ENCODE results near the gene MRPL12. TPM values are rescaled to one million over a fixed set of nuclear protein-coding genes. Genes with fewer than 3 reads are reported as not detected.

Gene MRPL12
- total and polyA plus RNA-seq, 2 of the 8 experiments (the other 6 are each of a cell fraction or from before 2014, with no cell fraction given): 120 to 141 TPM

- TF ChIP-seq TAF1 (IDR thresholded peaks at IDR 0.05; ENCODE audit: low read depth, low read length): no peak
- TF ChIP-seq NRF1 (IDR thresholded peaks at IDR 0.05; ENCODE audit: low read depth, low read length): no peak
- no peak for TF ChIP-seq BCL11A (IDR thresholded peaks at IDR 0.05; ENCODE audit: low read depth in 2 of 2, low read length in 2 of 2)
These were observed 20.0 kb upstream of the MRPL12 start (continued) for GRCh38 chr17:81683208-81683583.
